Right atrium auricular region (tissue), 2 donors: Measurements from ENCODE around the gene TOMM22. TPM values are rescaled to one million over a fixed set of nuclear protein-coding genes. Genes with fewer than 3 reads are reported as not detected.

Experiments used
- DNase-seq: peaks from one replicate; pipeline ENCODE4 v3.0.0-alpha.2; 2019; ENCODE audit warnings: low spot score
- H3K27ac ChIP-seq, 2 donors: fragments of 200-600 bp; sonication (generic); 1 replicate in 1 of 2; 2 replicates in 1 of 2; pipeline ENCODE4 v1.5.1; 2016 to 2019
- H3K27me3 ChIP-seq, 2 donors: fragments of 200-600 bp; sonication (generic); one replicate each; pipeline versions ENCODE4 v1.5.1 to v1.6.0; 2017 to 2019
- H3K36me3 ChIP-seq: fragments of 200-600 bp; sonication (generic); one replicate; pipeline ENCODE4 v1.5.1; 2016
- H3K4me1 ChIP-seq, 2 donors: fragments of 200-600 bp; sonication (generic); one replicate each; pipeline versions ENCODE4 v1.5.1 to v1.6.0; 2017 to 2019
- H3K4me3 ChIP-seq, 2 donors: fragments of 200-600 bp; sonication (generic); 1 replicate in 1 of 2; 2 replicates in 1 of 2; pipeline ENCODE4 v1.5.1; 2017 to 2019; ENCODE audit warnings: mild to moderate bottlenecking in 1 of 2, moderate library complexity in 1 of 2
- H3K9me3 ChIP-seq, 2 donors: fragments of 200-600 bp; sonication (generic); one replicate each; pipeline ENCODE4 v1.5.1; 2019
- CTCF ChIP-seq, 2 donors: fragments of 200-600 bp; sonication (generic); IDR thresholded peaks; one replicate each; pipeline ENCODE4 v1.5.1; 2019; ENCODE audit warnings: antibody characterized with exemption in 2 of 2
- total RNA-seq, 2 donors: library from RNA; depleted of rRNA; stranded (reverse); fragments of >200 nt; gene quantifications; one replicate each; pipeline ENCODE4 v1.1.0, GENCODE V29; 2016

The TOMM22 gene
- total RNA-seq, 2 donors from 2014 or later = 36.9 to 42.5 TPM

- peak; percentile 96 for DNase-seq
- peak within 1 kb of the TSS; percentile 97 to 100 for H3K27ac ChIP-seq
- H3K4me3 ChIP-seq = peak within 1 kb of the TSS; percentile 65 to 94
- H3K4me1 ChIP-seq = peaks cover 0 to 54% of the 10 kb centered on the region in 2 donors
- no peaks in the 10 kb centered on the region for H3K9me3 ChIP-seq
- peak in 1 of 2 donors; percentile 20 for TF ChIP-seq CTCF (IDR thresholded peaks at IDR 0.05)
- no peaks in the 10 kb centered on the region for H3K36me3 ChIP-seq
- H3K27me3 ChIP-seq = no peaks in the 10 kb centered on the region
These were observed 19.3 kb downstream of the TOMM22 start, which contains the start of gene JOSD1 for GRCh38 chr22:38700789-38701628. Gene JOSD1, minus strand, starts transcription at chr22:38700943. Its CDS starts 956 bp downstream, at chr22:38699987.

DNA sequence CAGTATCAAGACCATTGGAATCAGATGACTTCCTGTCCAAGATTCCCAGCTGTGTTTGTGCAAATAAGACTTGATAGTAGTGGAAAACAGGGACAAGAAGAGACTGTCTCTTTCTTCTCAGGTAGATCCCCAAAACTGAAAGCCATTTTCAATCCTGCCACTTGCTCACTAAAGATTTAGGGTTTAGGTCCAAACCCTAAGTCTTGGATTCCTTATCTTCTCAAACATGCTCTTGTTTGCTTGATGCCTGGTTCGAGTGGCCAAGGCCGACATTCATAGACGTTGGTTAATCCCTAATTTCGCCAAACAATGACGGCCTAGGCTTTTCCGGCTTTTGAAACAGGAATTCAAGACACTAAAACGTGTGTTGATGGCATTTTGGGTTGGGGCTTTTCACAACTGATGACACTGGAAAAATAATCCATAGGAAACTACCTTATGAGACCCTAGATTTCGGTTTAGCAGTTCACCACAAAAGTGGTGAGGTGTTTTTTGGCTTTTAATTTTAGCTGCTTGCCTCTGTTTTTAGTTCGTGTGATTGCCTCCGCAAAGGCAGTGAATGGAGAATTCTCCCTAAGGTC lies 23.0 kb downstream of the TOMM22 start:
- Histone ChIP-seq H3K27ac (peak overlapping the region; percentile 83 to 84), H3K36me3 (peaks cover 4% of the 10 kb centered on the region), H3K9me3 (no peaks in the 10 kb centered on the region), H3K4me1 (peaks cover 0 to 41% of the 10 kb centered on the region in 2 donors), H3K27me3 (no peaks in the 10 kb centered on the region), H3K4me3 (peak overlapping the region; percentile 17 to 35)
- DNase-seq = no peak
- TF ChIP-seq CTCF (IDR thresholded peaks at IDR 0.05) = no peak

DNA sequence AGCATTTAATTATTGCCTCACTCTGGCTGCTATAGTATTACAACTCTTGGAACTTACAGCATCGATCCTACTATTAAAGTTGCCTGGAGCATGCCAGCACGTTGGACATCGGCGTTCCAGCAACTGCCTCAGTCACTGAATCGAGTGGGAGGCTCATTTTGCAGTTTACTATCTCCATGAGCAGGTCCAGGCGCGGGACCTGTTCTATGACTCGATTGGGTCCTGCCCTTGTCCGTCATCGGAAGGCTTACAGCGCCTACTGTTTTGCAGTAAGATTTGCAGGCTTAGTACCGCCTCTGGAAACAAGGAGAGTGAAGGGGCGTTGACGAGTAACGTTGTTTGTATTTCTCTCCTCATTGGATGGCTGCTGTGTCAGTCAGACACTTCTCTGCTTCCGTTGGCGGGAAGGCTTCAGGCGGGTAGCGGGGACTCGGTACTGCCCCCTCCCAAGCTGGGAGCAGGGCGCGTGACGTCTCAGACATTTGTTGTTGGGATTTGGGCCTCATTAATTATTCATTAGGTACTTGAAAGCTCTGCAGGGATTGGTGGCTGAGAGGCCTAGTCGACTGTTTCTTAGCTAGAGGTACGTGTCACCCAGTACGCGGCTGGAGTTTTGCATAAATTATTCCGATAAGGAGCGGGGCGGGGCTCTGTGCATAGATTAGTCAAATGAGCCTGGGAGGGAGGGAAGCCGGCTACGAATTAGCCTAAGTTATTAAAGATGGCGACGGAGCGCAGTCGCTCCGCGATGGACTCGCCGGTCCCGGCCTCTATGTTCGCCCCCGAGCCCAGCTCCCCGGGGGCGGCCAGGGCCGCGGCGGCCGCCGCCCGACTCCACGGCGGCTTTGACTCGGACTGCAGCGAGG lies 23.7 kb downstream of the TOMM22 start, which contains the start of gene GTPBP1:
GTPBP1 (plus strand) TSS at position 710 of the 866 bp plus-strand sequence; CDS start at position 722, 12 bp downstream.
- H3K4me3 ChIP-seq = peak within 1 kb of the TSS; percentile 71 to 92
- TF ChIP-seq CTCF (IDR thresholded peaks at IDR 0.05) = no peak
- peaks cover 0 to 43% of the 10 kb centered on the region in 2 donors for H3K4me1 ChIP-seq
- peaks cover 6% of the 10 kb centered on the region for H3K36me3 ChIP-seq
- H3K27me3 ChIP-seq = no peaks in the 10 kb centered on the region
- H3K27ac ChIP-seq = peak within 1 kb of the TSS; percentile 95 to 97
- DNase-seq = peak; percentile 100
- H3K9me3 ChIP-seq = no peaks in the 10 kb centered on the region

- peak overlapping the region; percentile 95 to 97 for H3K27ac ChIP-seq
- H3K36me3 ChIP-seq = peaks cover 6% of the 10 kb centered on the region
- peak overlapping the region; percentile 71 to 92 for H3K4me3 ChIP-seq
- H3K9me3 ChIP-seq = no peaks in the 10 kb centered on the region
- peaks cover 0 to 42% of the 10 kb centered on the region in 2 donors for H3K4me1 ChIP-seq
- DNase-seq = peak; percentile 69
- H3K27me3 ChIP-seq = no peaks in the 10 kb centered on the region
- no peak for TF ChIP-seq CTCF (IDR thresholded peaks at IDR 0.05)
These were observed 24.5 kb downstream of the TOMM22 start for GRCh38 chr22:38706101-38706900.

GRCh38 chr22:38706901-38707195 lies 25.1 kb downstream of the TOMM22 start:
- Histone ChIP-seq H3K4me3 (peak overlapping the region; percentile 71 to 92), H3K36me3 (peaks cover 6% of the 10 kb centered on the region), H3K27ac (peak overlapping the region; percentile 95 to 97), H3K9me3 (no peaks in the 10 kb centered on the region), H3K4me1 (peaks cover 0 to 38% of the 10 kb centered on the region in 2 donors), H3K27me3 (no peaks in the 10 kb centered on the region)
- no peak for TF ChIP-seq CTCF (IDR thresholded peaks at IDR 0.05)
- DNase-seq = no peak
